Memory B cell (primary cell): ENCODE measurements around the gene ACKR2.

Experiments
- ATAC-seq: fragments of 150-1000 bp; cut with Tn5 transposase; 2 replicates; pipeline ENCODE4 v1.10.0; 2021; ENCODE audit warnings: low read depth, mild to moderate bottlenecking, moderate library complexity
- DNase-seq, 2 donors: peaks; one replicate each; pipeline ENCODE4 v3.0.0; 2022; ENCODE audit warnings: low spot score in 2 of 2
- H3K27ac Mint-ChIP-seq: one replicate; pipeline ENCODE4 v1.8.0; 2022; ENCODE audit warnings: mild to moderate bottlenecking, moderate library complexity, mixed read lengths
- H3K27me3 Mint-ChIP-seq: one replicate; pipeline ENCODE4 v1.8.0; 2022; ENCODE audit warnings: mixed read lengths
- H3K36me3 Mint-ChIP-seq: one replicate; pipeline ENCODE4 v1.8.0; 2022; ENCODE audit warnings: mild to moderate bottlenecking, mixed read lengths
- H3K4me1 Mint-ChIP-seq: one replicate; pipeline ENCODE4 v1.8.0; 2022; ENCODE audit warnings: mixed read lengths
- H3K4me3 Mint-ChIP-seq: one replicate; pipeline ENCODE4 v1.8.0; 2022; ENCODE audit warnings: mild to moderate bottlenecking, moderate library complexity, mixed read lengths
- H3K9me3 Mint-ChIP-seq: one replicate; pipeline ENCODE4 v1.8.0; 2022; ENCODE audit warnings: mixed read lengths

ACKR2 gene

DNA sequence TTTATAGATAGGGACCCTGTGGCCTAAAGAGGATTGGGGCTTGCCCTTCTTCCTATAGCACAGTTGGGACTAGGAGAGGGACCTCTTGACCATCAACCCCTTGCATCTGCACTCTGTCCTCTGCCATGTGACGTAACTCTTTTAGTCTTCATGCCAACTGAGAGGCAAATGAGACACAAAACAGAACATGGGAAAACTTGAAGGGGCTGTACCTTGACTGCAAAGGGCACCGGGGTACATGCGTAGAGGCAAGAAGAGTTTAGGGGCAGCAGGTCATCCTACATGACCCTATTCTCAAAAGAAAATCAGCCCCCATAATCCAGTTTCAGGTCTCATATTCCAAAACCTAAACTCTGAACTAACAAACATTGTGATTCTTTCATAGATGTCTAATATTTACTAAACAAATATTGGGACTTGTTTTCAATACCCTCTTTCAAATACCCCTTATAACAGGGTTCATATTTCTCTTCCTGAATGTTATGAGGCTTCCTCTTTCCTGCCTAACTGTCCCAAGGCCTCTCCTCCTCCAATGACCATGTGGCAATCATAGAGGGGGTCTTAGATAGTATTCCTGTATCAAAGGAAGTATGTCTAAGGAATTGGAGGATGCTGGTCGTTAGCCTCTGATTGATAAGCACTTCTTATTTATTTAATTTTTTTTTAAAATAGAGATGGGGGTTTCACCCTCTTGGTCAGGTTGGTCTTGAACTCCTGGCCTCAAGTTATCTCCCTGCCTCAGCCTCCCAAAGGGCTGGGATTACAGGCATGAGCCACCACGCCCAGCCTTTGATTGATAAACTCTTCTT is 20.6 kb downstream of the ACKR2 start:
- Mint-ChIP-seq H3K27ac (no peak overlapping the region), H3K36me3 (no peaks in the 10 kb centered on the region), H3K27me3 (peaks cover 15% of the 10 kb centered on the region), H3K4me3 (no peak overlapping the region), H3K9me3 (no peaks in the 10 kb centered on the region), H3K4me1 (no peaks in the 10 kb centered on the region)
- ATAC-seq, result no peak
- no peak for DNase-seq

- peaks cover 17% of the 10 kb centered on the region for H3K27me3 Mint-ChIP-seq
- no peak overlapping the region for H3K27ac Mint-ChIP-seq
- ATAC-seq (no peak), DNase-seq (no peak)
- H3K9me3 Mint-ChIP-seq, result no peaks in the 10 kb centered on the region
- H3K36me3 Mint-ChIP-seq, result no peaks in the 10 kb centered on the region
- H3K4me1 Mint-ChIP-seq, result no peaks in the 10 kb centered on the region
- H3K4me3 Mint-ChIP-seq, result no peak overlapping the region
These were observed 21.4 kb downstream of the ACKR2 start for GRCh38 chr3:42830437-42831320.

DNA sequence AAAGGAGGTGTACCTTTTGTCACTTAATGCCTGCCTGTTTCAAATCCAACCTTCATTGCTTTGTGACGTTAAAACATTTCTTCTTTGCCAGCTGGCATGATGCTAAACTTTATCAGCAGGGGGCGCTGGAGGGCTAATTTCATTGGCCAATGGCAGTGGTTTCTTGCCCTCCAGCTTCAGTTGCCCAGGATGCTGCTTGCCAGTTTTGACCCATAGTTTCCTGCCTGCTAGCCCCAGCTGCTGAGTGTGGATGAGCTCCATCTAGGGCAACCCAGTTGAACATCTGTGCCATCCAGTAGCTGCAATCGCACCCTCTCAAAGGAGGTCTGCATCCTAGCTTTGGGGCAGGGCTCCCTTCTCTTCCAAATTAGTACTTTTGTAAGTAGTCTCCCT is 22.1 kb downstream of the ACKR2 start:
- ATAC-seq (peak; percentile 86), DNase-seq (peak; percentile 73 to 79)
- no peaks in the 10 kb centered on the region for H3K9me3 Mint-ChIP-seq
- no peaks in the 10 kb centered on the region for H3K36me3 Mint-ChIP-seq
- no peaks in the 10 kb centered on the region for H3K4me1 Mint-ChIP-seq
- H3K4me3 Mint-ChIP-seq, result no peak overlapping the region
- no peak overlapping the region for H3K27ac Mint-ChIP-seq
- peaks cover 15% of the 10 kb centered on the region for H3K27me3 Mint-ChIP-seq

DNA sequence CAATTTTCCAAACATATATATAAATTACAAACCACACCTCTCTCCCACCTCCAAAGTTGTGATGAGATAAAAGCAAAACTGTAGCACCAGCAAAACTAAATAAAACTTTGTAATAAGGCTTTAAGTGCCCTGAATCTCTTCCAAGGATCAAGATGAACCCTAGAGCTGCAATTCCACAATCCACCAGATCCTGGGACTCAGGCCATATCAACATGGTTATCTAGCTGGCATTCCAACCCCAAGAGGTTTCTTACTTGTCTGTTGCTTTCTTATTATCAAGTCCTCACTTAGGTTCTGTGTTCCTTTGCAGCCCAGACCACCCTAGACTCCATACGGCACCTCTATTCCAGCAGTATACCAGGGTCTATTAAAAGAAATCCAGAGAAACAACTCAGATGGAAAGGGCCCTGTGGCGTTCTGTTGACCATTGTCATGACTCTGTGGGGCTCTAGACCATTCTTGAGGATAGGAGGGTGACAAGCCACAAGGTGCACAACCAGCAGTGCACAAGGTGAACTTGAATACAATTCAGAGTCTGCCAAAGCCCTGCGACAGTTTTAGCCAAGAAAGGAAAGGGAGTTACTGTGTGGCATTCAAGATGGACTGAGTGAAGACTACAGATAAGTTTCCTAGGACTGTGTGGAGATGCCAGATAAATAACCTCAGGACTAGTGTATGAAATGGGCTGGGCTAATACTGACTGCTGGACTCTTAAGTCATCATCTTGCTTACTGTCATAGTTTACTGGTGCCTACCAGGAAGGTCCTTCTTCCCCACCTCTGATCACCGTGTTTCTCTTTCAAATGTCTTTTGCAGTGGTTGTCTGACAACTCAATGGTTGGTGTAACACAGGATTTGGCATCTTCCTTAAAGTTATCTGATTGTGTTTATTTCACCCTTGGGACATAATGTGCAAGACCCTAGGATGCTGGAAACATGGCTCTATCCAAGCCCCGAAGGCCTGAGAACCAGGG is 27.2 kb downstream of the ACKR2 start:
- Mint-ChIP-seq H3K27me3 (peaks cover 7% of the 10 kb centered on the region), H3K4me1 (peaks cover 8% of the 10 kb centered on the region), H3K27ac (no peak overlapping the region), H3K4me3 (no peak overlapping the region), H3K36me3 (no peaks in the 10 kb centered on the region), H3K9me3 (no peaks in the 10 kb centered on the region)
- ATAC-seq (no peak), DNase-seq (no peak)

DNA sequence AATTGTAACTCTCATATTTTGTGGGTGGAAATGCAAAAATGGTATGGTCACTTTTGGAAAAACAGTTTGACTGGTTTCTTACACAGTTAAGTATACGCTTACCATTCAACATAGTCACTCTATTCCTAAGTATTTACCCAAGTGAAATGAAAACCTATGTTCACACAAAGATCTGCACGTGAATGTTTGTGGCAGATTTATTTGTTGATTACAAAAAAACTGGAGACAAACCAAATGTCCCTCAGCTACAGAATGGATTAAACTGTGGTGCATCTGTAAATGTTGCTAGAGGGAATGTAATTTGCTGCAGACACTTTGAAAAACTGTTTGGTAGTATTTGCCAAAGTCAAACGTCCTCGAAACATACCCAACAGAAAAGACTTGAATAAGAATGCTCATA is 29.3 kb downstream of the ACKR2 start:
- Mint-ChIP-seq H3K4me3 (no peak overlapping the region), H3K36me3 (no peaks in the 10 kb centered on the region), H3K27ac (no peak overlapping the region), H3K4me1 (peaks cover 8% of the 10 kb centered on the region), H3K27me3 (peaks cover 6% of the 10 kb centered on the region), H3K9me3 (no peaks in the 10 kb centered on the region)
- DNase-seq, result no peak
- no peak for ATAC-seq

GRCh38 chr3:42839616-42840015 is 30.4 kb downstream of the ACKR2 start:
- Mint-ChIP-seq H3K4me1 (peaks cover 10% of the 10 kb centered on the region), H3K4me3 (peak overlapping the region; percentile 65), H3K9me3 (no peaks in the 10 kb centered on the region), H3K36me3 (no peaks in the 10 kb centered on the region), H3K27ac (peak overlapping the region; percentile 56), H3K27me3 (peaks cover 6% of the 10 kb centered on the region)
- ATAC-seq (peak; percentile 95), DNase-seq (peak in 1 of 2 donors; percentile 48)

DNA sequence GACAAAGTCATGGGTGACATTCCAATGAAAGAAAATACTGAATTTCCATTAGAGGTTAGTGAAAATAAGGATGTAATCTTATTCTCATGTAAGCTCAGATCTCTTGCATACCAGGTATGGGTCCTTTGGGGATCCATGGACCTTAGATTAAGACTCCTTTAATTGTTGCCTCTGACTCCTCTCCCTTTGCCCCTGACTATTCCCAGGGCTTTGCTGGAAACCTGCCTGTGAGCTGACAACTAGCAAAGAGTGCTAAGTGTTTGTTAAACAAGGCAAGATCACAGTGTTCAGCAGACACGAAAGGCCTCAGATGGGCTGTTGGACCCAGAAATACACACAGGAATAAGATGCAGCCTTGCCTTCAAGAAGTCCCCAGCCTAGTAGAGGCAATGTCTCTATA is 32.1 kb downstream of the ACKR2 start:
- Mint-ChIP-seq H3K9me3 (no peaks in the 10 kb centered on the region), H3K36me3 (no peaks in the 10 kb centered on the region), H3K27me3 (no peaks in the 10 kb centered on the region), H3K4me1 (peaks cover 10% of the 10 kb centered on the region), H3K4me3 (no peak overlapping the region), H3K27ac (no peak overlapping the region)
- no peak for DNase-seq
- no peak for ATAC-seq

- DNase-seq (no peak), ATAC-seq (no peak)
- no peaks in the 10 kb centered on the region for H3K27me3 Mint-ChIP-seq
- H3K9me3 Mint-ChIP-seq, result no peaks in the 10 kb centered on the region
- H3K27ac Mint-ChIP-seq, result no peak overlapping the region
- H3K4me3 Mint-ChIP-seq, result no peak overlapping the region
- H3K36me3 Mint-ChIP-seq, result no peaks in the 10 kb centered on the region
- peaks cover 25% of the 10 kb centered on the region for H3K4me1 Mint-ChIP-seq
These were observed 34.6 kb downstream of the ACKR2 start for GRCh38 chr3:42843713-42844411.

GRCh38 chr3:42844412-42844713 is 35.1 kb downstream of the ACKR2 start:
- Mint-ChIP-seq H3K36me3 (no peaks in the 10 kb centered on the region), H3K4me3 (no peak overlapping the region), H3K27me3 (no peaks in the 10 kb centered on the region), H3K27ac (no peak overlapping the region), H3K9me3 (no peaks in the 10 kb centered on the region), H3K4me1 (peaks cover 26% of the 10 kb centered on the region)
- ATAC-seq, result no peak
- no peak for DNase-seq

DNA sequence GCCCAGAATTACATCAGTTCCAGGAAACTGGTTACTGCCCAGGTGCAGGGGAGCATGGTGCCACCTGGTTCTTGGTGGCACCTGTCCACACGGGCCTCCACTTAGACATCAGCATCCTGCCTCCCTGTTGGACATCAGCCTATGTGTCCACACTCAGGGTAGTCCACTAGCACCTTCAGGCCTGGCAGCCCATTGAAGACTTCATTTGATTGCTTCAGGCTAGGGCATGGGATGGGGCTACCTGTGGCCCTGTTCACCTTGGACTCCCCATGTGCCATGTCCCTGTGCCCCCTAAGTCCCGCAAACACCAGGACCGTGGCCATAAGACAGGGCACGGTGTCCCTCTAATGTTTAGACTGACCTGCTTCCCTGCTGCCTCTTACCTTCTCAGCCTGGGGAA is 35.6 kb downstream of the ACKR2 start:
- DNase-seq, result no peak
- Mint-ChIP-seq H3K27ac (no peak overlapping the region), H3K36me3 (no peaks in the 10 kb centered on the region), H3K4me3 (no peak overlapping the region), H3K4me1 (peaks cover 21% of the 10 kb centered on the region), H3K9me3 (no peaks in the 10 kb centered on the region), H3K27me3 (no peaks in the 10 kb centered on the region)
- no peak for ATAC-seq

GRCh38 chr3:42846685-42847522 is 37.7 kb downstream of the ACKR2 start:
- peaks cover 20% of the 10 kb centered on the region for H3K4me1 Mint-ChIP-seq
- peak overlapping the region; percentile 79 for H3K27ac Mint-ChIP-seq
- H3K36me3 Mint-ChIP-seq, result no peaks in the 10 kb centered on the region
- no peaks in the 10 kb centered on the region for H3K27me3 Mint-ChIP-seq
- ATAC-seq (peak; percentile 96), DNase-seq (peak; percentile 33 to 40)
- no peaks in the 10 kb centered on the region for H3K9me3 Mint-ChIP-seq
- H3K4me3 Mint-ChIP-seq, result peak overlapping the region; percentile 67

GRCh38 chr3:42847731-42848130 is 38.5 kb downstream of the ACKR2 start:
- ATAC-seq (peak; percentile 30), DNase-seq (no peak)
- Mint-ChIP-seq H3K9me3 (no peaks in the 10 kb centered on the region), H3K4me3 (no peak overlapping the region), H3K27ac (peak overlapping the region; percentile 79), H3K27me3 (no peaks in the 10 kb centered on the region), H3K4me1 (peaks cover 20% of the 10 kb centered on the region), H3K36me3 (no peaks in the 10 kb centered on the region)

- Mint-ChIP-seq H3K9me3 (no peaks in the 10 kb centered on the region), H3K27me3 (no peaks in the 10 kb centered on the region), H3K36me3 (no peaks in the 10 kb centered on the region), H3K4me3 (no peak overlapping the region), H3K27ac (no peak overlapping the region), H3K4me1 (peaks cover 18% of the 10 kb centered on the region)
- ATAC-seq, result no peak
- no peak for DNase-seq
These were observed 39.8 kb downstream of the ACKR2 start for GRCh38 chr3:42849017-42849416.
